Upper lobe of right lung (tissue), 1 donor: ENCODE measurements around the gene PADI4. TPM values are rescaled to one million over a fixed set of nuclear protein-coding genes. Genes with fewer than 3 reads are reported as not detected.

Experiments
- ATAC-seq: fragments of 200-7000 bp; cut with Tn5 transposase; one replicate; pipeline ENCODE4 v1.9.1; 2020; ENCODE audit warnings: mild to moderate bottlenecking, moderate library complexity
- DNase-seq: peaks from one replicate; pipeline ENCODE4 v3.0.0-alpha.2; 2020
- H3K27ac ChIP-seq: fragments of 200-600 bp; one replicate; pipeline ENCODE4 v1.8.0; 2022
- H3K27me3 ChIP-seq: fragments of 200-600 bp; one replicate; pipeline ENCODE4 v1.8.0; 2022; ENCODE audit warnings: mild to moderate bottlenecking
- H3K36me3 ChIP-seq: fragments of 200-600 bp; one replicate; pipeline ENCODE4 v1.8.0; 2022
- H3K4me1 ChIP-seq: fragments of 200-600 bp; one replicate; pipeline ENCODE4 v1.8.0; 2022
- H3K4me3 ChIP-seq: fragments of 200-600 bp; one replicate; pipeline ENCODE4 v1.8.0; 2022; ENCODE audit warnings: mild to moderate bottlenecking
- H3K9me3 ChIP-seq: fragments of 200-600 bp; one replicate; pipeline ENCODE4 v1.8.0; 2022
- CTCF ChIP-seq: fragments of 200-600 bp; IDR thresholded peaks from one replicate; pipeline ENCODE4 v1.8.0; 2022; ENCODE audit warnings: antibody characterized with exemption
- intact Hi-C: fragments of 100-400 bp; cut with DNase I; formaldehyde crosslinking; loops from one replicate; pipeline ENCODE4 v1.11.0; 2022
- total RNA-seq: library from RNA; stranded (reverse); fragmentation: NEBNext Ultra II Directional; extraction: Animal tissue kit (Norgen Biotek cat#: 25700); gene quantifications from one replicate; pipeline ENCODE4 v1.2.1, GENCODE V29; 2021
- donor health status: DM: no; HTN: yes; CAD: no; lungs with severe emphysema.

Gene PADI4
- total RNA-seq, 1 donor from 2014 or later: 2.3 TPM

GRCh38 chr1:17347769-17348592, 40.0 kb downstream of the PADI4 start:
- intact Hi-C loops: no loop called here
- Histone ChIP-seq H3K9me3 (no peaks in the 10 kb centered on the region), H3K4me1 (no peaks in the 10 kb centered on the region), H3K36me3 (no peaks in the 10 kb centered on the region), H3K4me3 (no peak overlapping the region), H3K27me3 (peaks cover 6% of the 10 kb centered on the region), H3K27ac (no peak overlapping the region)
- no peak for TF ChIP-seq CTCF
- peak; percentile 44 for DNase-seq
- no peak for ATAC-seq

- TF ChIP-seq CTCF: no peak
- no peak overlapping the region for H3K4me3 ChIP-seq
- peaks cover 13% of the 10 kb centered on the region for H3K27me3 ChIP-seq
- intact Hi-C loops: no loop called here
- ATAC-seq: no peak
- H3K36me3 ChIP-seq: no peaks in the 10 kb centered on the region
- H3K27ac ChIP-seq: no peak overlapping the region
- H3K9me3 ChIP-seq: no peaks in the 10 kb centered on the region
- peak; percentile 29 for DNase-seq
- H3K4me1 ChIP-seq: no peaks in the 10 kb centered on the region
Measured at GRCh38 chr1:17348593-17349234, 40.7 kb downstream of the PADI4 start.

GRCh38 chr1:17350083-17350482, 42.1 kb downstream of the PADI4 start:
- TF ChIP-seq CTCF: no peak
- H3K36me3 ChIP-seq: no peaks in the 10 kb centered on the region
- H3K27me3 ChIP-seq: peaks cover 13% of the 10 kb centered on the region

GRCh38 chr1:17350928-17351446, 43.0 kb downstream of the PADI4 start:
- TF ChIP-seq CTCF: no peak

More at GRCh38 chr1:17350083-17350482, 42.1 kb downstream of the PADI4 start:
- H3K27ac ChIP-seq: no peak overlapping the region
- H3K4me1 ChIP-seq: no peaks in the 10 kb centered on the region
- no peak overlapping the region for H3K4me3 ChIP-seq
- DNase-seq: no peak
- no peak for ATAC-seq
- no peaks in the 10 kb centered on the region for H3K9me3 ChIP-seq
- intact Hi-C loops: no loop called here

GRCh38 chr1:17351598-17352324, 43.8 kb downstream of the PADI4 start:
- no peak for TF ChIP-seq CTCF
- intact Hi-C loops: no loop called here
- Histone ChIP-seq H3K36me3 (no peaks in the 10 kb centered on the region), H3K4me1 (no peaks in the 10 kb centered on the region), H3K4me3 (no peak overlapping the region), H3K27ac (no peak overlapping the region), H3K27me3 (peaks cover 8% of the 10 kb centered on the region), H3K9me3 (no peaks in the 10 kb centered on the region)
- ATAC-seq: no peak
- DNase-seq: no peak

More at GRCh38 chr1:17350928-17351446, 43.0 kb downstream of the PADI4 start:
- Histone ChIP-seq H3K9me3 (no peaks in the 10 kb centered on the region), H3K27me3 (peaks cover 12% of the 10 kb centered on the region), H3K4me1 (no peaks in the 10 kb centered on the region), H3K36me3 (no peaks in the 10 kb centered on the region), H3K4me3 (no peak overlapping the region), H3K27ac (no peak overlapping the region)
- intact Hi-C loops: no loop called here
- ATAC-seq (no peak), DNase-seq (no peak)
